Small intestine (tissue), 7 donors: Measurements from ENCODE around the gene MAP7D3. TPM values are rescaled to one million over a fixed set of nuclear protein-coding genes. Genes with fewer than 3 reads are reported as not detected.
"Not testable (repeated sequence)": the region's sequence is repeated elsewhere in the genome, so short reads cannot be mapped to it uniquely, and the experiment has no call there.

ENCODE experiments used
- DNase-seq, 2 donors: peaks; one replicate each; pipeline versions ENCODE4 v3.0.0 to v3.0.0-alpha.2; 2013
- FAIRE-seq: peaks from 2 replicates; lab custom pipeline; 2012; peaks lifted over from hg19 to GRCh38; lab: Jason Lieb, UNC
- H3K27ac ChIP-seq, 3 donors: one replicate each; pipeline ENCODE4 v1.5.1; 2013; ENCODE audit warnings: low read length in 2 of 3, mild to moderate bottlenecking in 2 of 3, control low read depth in 1 of 3, inconsistent platforms in 1 of 3, low read depth in 1 of 3, moderate library complexity in 1 of 3
- H3K27me3 ChIP-seq, 3 donors: one replicate each; pipeline ENCODE4 v1.6.1; 2013; ENCODE audit warnings: low read length in 3 of 3, inconsistent platforms in 1 of 3; ENCODE audit not compliant: control insufficient read depth in 3 of 3, insufficient read depth in 3 of 3
- H3K36me3 ChIP-seq, 3 donors: one replicate each; pipeline ENCODE4 v1.6.1; 2013; ENCODE audit warnings: low read length in 3 of 3, inconsistent platforms in 1 of 3, low read depth in 1 of 3, mild to moderate bottlenecking in 1 of 3, moderate library complexity in 1 of 3; ENCODE audit not compliant: control insufficient read depth in 3 of 3, insufficient read depth in 2 of 3
- H3K4me1 ChIP-seq, 3 donors: one replicate each; pipeline ENCODE4 v1.6.1; 2013; ENCODE audit warnings: low read length in 2 of 3, inconsistent platforms in 1 of 3, low read depth in 1 of 3, mild to moderate bottlenecking in 1 of 3, moderate library complexity in 1 of 3; ENCODE audit not compliant: control insufficient read depth in 3 of 3, insufficient read depth in 2 of 3
- H3K4me3 ChIP-seq, 3 donors: one replicate each; pipeline ENCODE4 v1.5.1; 2013; ENCODE audit warnings: low read length in 3 of 3, control low read depth in 1 of 3, inconsistent platforms in 1 of 3, low read depth in 1 of 3, mild to moderate bottlenecking in 1 of 3, moderate library complexity in 1 of 3
- H3K9me3 ChIP-seq, 2 donors: one replicate each; pipeline ENCODE4 v1.6.1; 2013; ENCODE audit warnings: low read depth in 1 of 2, low read length in 1 of 2; ENCODE audit not compliant: control insufficient read depth in 2 of 2, insufficient read depth in 1 of 2
- WGBS, 3 donors: extraction: QIAGEN DNeasy Blood & Tissue Kit; methylation state at CpG; one replicate each; pipeline ENCODE4 v1.1.7; 2013; 5-methylcytosine and 5-hydroxymethylcytosine counted together
- polyA plus RNA-seq, 4 donors: library from polyadenylated mRNA; stranded (reverse) in 3 of 4; unstranded in 1 of 4; fragments of 200-250 nt in 3 of 4; fragments of 120-200 nt in 1 of 4; gene quantifications; one replicate each; pipeline versions ENCODE4 v1.2.1 to v1.2.3, GENCODE V29; 2013
- donor health status: healthy with polysubstance abuse.
- donor health status: control.
- donor health status: control.
- donor health status: Bipolar disorder and iron deficiency.
- donor health status: healthy.

The MAP7D3 gene
- polyA plus RNA-seq, 4 donors: 0.81 to 3.0 (median 2.7) TPM; not detected in 1

DNA sequence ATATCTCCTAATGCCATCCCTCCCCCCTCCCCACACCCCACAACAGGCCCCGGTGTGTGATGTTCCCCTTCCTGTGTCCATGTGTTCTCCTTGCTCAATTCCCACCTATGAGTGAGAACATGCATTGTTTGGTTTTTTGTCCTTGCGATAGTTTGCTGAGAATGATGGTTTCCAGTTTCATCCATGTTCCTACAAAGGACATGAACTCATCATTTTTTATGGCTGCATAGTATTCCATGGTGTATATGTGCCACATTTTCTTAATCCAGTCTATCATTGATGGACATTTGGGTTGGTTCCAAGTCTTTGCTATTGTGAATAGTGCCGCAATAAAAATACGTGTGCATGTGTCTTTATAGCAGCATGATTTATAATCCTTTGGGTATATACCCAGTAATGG, 13.4 kb downstream of the MAP7D3 start:
- not testable (repeated sequence) for DNase-seq, H3K9me3 ChIP-seq, H3K4me3 ChIP-seq, FAIRE-seq, H3K4me1 ChIP-seq, H3K27me3 ChIP-seq, H3K36me3 ChIP-seq, H3K27ac ChIP-seq
- 84 to 97% (median 95%) methylated on average over 2 to 3 of the region's 4 CpGs for WGBS, 3 donors

DNA sequence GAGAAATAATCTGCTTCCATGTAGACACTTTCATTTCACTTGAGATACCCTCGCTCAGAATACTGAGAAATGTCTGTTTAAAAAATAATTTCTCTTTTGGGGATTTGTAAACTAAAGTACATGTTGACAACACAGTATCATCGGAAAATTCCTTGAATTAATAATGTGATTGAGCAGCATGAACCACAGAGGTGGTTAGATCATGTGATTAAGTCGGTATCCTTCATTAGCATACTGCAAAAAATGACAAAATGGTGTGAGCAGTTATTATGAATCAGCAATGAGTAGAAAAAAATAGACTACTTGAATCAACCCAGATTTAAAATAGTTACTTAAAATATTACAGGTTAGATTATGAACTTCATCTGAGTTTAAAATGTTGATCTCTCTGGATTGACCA, 14.1 kb downstream of the MAP7D3 start:
- FAIRE-seq (no peak), DNase-seq (no peak)
- Histone ChIP-seq H3K27me3 (no peaks in the 10 kb centered on the region), H3K4me3 (no peak overlapping the region), H3K4me1 (no peaks in the 10 kb centered on the region), H3K9me3 (no peaks in the 10 kb centered on the region), H3K36me3 (no peaks in the 10 kb centered on the region), H3K27ac (no peak overlapping the region)
- WGBS, 3 donors: 61 to 87% (median 85%) methylated on average over 3 of the region's 3 CpGs

DNA sequence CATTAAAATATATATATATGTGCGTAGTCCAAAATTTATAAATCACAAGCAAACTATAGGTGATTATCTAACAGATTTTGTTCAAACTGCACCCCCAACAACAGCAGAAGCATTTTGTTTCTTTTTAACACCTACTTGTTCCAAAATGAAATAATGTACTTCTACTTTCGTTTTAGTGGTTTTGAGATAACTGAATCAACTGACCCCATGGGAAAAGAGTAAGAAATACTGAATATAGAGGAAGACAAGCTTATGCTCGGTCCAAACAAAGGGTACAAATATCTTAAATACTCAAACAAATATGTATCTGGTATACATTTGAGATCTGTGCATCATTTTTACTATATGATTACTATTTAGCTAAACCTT, 22.4 kb downstream of the MAP7D3 start:
- H3K27ac ChIP-seq: no peak overlapping the region
- no peak overlapping the region for H3K4me3 ChIP-seq
- no peak for DNase-seq
- no peaks in the 10 kb centered on the region for H3K9me3 ChIP-seq
- WGBS, 3 donors: 50 to 71% (median 67%) methylated on average over 3 of the region's 3 CpGs
- H3K36me3 ChIP-seq: no peaks in the 10 kb centered on the region
- no peaks in the 10 kb centered on the region for H3K27me3 ChIP-seq
- no peak for FAIRE-seq
- no peaks in the 10 kb centered on the region for H3K4me1 ChIP-seq

DNA sequence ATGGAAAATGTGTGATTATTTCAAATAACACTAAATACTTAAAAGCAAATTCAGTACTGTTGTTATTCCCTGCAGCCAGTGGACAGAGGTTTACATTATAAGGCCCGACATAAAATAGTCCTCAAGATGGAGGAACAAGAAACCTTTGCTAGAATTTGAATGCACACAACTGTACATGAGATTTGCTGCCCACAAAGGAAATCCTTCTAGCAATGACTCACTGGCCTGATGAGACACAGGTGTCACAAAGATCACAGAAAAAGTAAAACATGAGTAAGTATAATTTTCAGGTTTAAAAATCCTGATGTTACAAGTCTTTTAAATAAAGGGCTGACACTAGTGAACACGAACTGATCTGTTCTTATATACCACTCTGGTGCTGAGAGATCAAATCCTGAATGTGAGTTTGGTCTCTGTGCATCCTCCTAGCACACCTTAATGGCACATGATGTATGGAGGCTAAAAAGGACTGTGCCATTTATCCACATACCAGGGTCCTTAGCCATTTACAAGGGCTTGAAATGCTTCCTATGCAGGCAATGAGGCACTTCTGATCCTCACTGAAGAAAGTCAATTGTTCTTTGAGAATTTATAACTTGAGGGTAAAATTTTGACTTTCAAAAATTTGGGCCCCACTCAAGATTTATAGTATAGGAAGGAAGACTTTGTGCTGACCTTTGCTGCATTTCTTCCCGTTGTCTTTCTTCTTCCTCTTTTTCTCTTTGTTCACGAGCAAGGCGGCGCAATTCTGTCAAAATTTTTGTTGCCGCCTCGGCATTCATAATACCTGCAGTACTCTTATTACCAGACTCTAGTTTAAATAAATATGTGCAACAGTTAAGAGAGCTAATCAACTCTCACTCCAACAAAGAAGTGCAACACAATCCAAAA, 23.0 kb downstream of the MAP7D3 start:
- no peak for FAIRE-seq
- Histone ChIP-seq H3K4me3 (no peak overlapping the region), H3K27me3 (no peaks in the 10 kb centered on the region), H3K36me3 (no peaks in the 10 kb centered on the region), H3K4me1 (no peaks in the 10 kb centered on the region), H3K9me3 (no peaks in the 10 kb centered on the region), H3K27ac (peak overlapping the region in 1 of 3 donors; percentile 54)
- no peak for DNase-seq
- 74 to 81% (median 81%) methylated on average over 8 of the region's 8 CpGs for WGBS, 3 donors

DNA sequence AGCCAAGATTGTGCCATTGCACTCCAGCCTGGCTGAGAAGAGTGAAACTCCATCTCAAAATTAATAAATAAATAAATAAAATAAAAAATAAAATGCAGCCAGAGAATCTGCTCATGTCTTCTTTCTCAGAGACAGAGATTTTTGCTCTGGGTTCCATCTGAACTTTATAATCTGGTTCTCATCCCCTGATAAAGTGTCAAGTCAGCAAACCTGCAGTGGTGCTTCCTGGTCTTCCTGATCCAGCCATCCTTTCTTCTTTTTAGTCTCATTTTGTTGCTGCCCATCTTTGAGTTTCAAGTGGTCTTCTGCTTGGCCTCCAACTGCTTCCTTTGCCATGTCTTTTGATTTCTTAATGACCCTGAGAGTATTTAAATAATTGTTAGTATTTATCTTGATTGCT, 24.1 kb downstream of the MAP7D3 start:
- Histone ChIP-seq H3K4me3 (no peak overlapping the region), H3K27ac (no peak overlapping the region), H3K4me1 (no peaks in the 10 kb centered on the region), H3K9me3 (no peaks in the 10 kb centered on the region), H3K36me3 (peaks cover 0 to 3% (median 0%) of the 10 kb centered on the region in 3 donors), H3K27me3 (no peaks in the 10 kb centered on the region)
- FAIRE-seq: no peak
- no peak for DNase-seq

DNA sequence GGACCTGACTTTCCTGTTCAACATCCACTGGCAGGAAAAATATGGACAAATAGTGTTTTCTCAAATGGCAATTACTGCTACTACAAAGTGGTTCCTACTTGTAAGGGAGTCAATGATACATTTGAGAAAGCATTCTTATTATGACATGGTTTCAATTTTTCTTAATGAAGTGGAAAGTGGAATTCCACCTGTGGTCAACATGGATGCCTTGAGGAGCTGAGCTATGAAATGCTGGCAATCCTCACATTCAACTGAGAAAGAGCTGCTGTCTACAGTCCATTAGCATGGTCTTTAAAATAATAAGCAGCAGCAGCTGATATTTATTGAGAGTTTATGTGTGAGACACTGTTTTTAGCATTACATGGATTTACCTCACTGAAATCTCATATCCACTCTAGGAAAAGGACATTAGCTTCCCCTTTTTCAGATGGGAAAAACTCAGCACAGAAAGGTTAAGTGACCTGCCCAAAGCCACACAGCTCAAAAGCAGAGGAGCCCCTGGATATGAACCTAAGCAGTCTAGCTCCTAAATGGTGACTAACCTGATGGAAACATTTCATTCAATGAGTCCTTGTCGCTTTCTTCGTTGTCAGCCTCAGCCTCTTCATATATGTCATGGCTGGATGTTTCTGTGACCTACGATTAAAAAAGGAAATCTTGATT, 29.2 kb downstream of the MAP7D3 start:
- peaks cover 0 to 5% (median 0%) of the 10 kb centered on the region in 3 donors for H3K36me3 ChIP-seq
- DNase-seq (no peak), FAIRE-seq (no peak)
- no peaks in the 10 kb centered on the region for H3K4me1 ChIP-seq
- no peak overlapping the region for H3K4me3 ChIP-seq
- WGBS, 3 donors: 86 to 97% (median 94%) methylated on average over 3 of the region's 3 CpGs
- H3K27me3 ChIP-seq: no peaks in the 10 kb centered on the region
- no peaks in the 10 kb centered on the region for H3K9me3 ChIP-seq
- no peak overlapping the region for H3K27ac ChIP-seq

DNA sequence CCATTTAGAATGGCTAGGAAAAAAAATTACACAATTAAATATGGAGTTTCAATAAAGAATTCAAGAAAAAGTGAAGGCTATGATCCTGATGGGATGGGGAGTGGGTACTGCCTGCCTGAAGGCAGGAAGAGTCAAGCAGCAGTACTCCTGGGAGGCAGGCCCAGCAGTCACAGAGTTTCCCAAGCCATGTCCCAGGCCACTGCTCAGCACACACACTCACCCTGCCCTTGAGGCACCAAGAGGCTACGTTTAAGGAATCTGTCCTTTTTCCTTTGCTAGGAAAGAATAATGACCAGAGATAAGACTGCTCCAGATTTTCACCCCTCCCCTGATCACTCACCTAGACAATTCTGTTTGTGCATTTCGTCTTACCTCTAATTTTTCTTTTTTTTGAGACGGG, 30.2 kb downstream of the MAP7D3 start:
- H3K4me3 ChIP-seq: no peak overlapping the region
- 69 to 80% (median 71%) methylated on average over 3 of the region's 3 CpGs for WGBS, 3 donors
- H3K4me1 ChIP-seq: no peaks in the 10 kb centered on the region
- no peaks in the 10 kb centered on the region for H3K27me3 ChIP-seq
- H3K9me3 ChIP-seq: no peaks in the 10 kb centered on the region
- FAIRE-seq (no peak), DNase-seq (no peak)
- peaks cover 0 to 5% (median 0%) of the 10 kb centered on the region in 3 donors for H3K36me3 ChIP-seq
- no peak overlapping the region for H3K27ac ChIP-seq

DNA sequence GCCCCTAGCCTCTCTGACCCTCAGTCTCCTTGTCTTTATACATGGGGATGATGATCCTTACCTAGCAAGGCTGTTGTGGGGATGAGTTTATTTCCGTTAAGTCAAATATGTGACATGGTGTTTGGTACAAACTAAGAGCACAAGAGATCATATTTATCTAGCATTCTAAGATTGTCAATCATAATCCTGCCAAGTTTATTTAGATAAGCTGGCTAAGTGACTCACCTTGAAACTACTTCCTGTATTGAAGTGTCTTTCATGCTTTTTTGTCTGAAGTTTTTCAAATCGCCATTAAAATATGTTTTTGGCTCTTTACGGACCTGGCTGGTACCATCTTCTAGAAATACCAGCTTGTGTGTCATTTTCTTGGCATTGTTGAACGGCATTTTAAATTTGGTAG, 30.7 kb downstream of the MAP7D3 start:
- Histone ChIP-seq H3K27me3 (no peaks in the 10 kb centered on the region), H3K9me3 (no peaks in the 10 kb centered on the region), H3K36me3 (peaks cover 0 to 5% (median 0%) of the 10 kb centered on the region in 3 donors), H3K27ac (no peak overlapping the region), H3K4me1 (no peaks in the 10 kb centered on the region), H3K4me3 (no peak overlapping the region)
- DNase-seq (peak in 1 of 2 donors; percentile 13), FAIRE-seq (no peak)
- 48 to 77% (median 59%) methylated on average over 4 of the region's 4 CpGs for WGBS, 3 donors
